ENCODE data around the gene CTNNA1. TPM values are rescaled to one million over a fixed set of nuclear protein-coding genes. Genes with fewer than 3 reads are reported as not detected.

Gene CTNNA1
- total RNA-seq, 3 donors from 2014 or later: 347 to 457 (median 380) TPM

DNA sequence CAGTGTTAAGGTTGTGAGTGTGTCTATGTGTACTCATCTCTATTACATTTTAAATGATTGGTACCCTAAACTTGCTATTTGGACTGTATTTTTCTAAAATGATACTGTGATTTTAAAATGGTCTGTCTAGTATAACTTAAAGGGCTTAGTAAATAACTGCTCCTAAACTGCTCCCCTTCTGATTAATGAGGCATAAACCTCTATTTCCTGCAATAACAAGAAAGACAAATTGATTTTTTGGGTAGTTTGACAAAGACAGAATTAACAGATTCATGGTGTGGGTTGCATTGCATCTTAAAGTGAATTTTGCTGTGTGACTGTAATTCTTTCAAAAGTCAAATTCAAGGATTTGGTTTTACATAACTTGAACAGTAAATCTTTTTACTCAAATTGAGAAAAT, 130.0 kb downstream of the CTNNA1 start:
- intact Hi-C loops (cut with DNase I, micrococcal nuclease): no loop called here
- TF ChIP-seq CTCF (IDR thresholded peaks at IDR 0.05): no peak
- Histone ChIP-seq H3K4me1 (ENCODE audit: low read depth) (no peaks in the 10 kb centered on the region), H3K36me3 (ENCODE audit: low read depth) (no peaks in the 10 kb centered on the region), H3K4me3 (no peak overlapping the region), H3K9me3 (no peaks in the 10 kb centered on the region)
- no peak for DNase-seq
- no peak for ATAC-seq

GRCh38 chr5:138884094-138884493, 130.9 kb downstream of the CTNNA1 start:
- no peak for ATAC-seq

GRCh38 chr5:138884554-138884953, 131.3 kb downstream of the CTNNA1 start:
- DNase-seq: no peak
- Histone ChIP-seq H3K9me3 (no peaks in the 10 kb centered on the region), H3K4me3 (no peak overlapping the region), H3K36me3 (ENCODE audit: low read depth) (peaks cover 8% of the 10 kb centered on the region), H3K4me1 (ENCODE audit: low read depth) (no peaks in the 10 kb centered on the region)
- TF ChIP-seq CTCF (IDR thresholded peaks at IDR 0.05): no peak
- ATAC-seq: no peak
- intact Hi-C loops (cut with DNase I, micrococcal nuclease): no loop called here

More at GRCh38 chr5:138884094-138884493, 130.9 kb downstream of the CTNNA1 start:
- Histone ChIP-seq H3K4me3 (no peak overlapping the region), H3K36me3 (ENCODE audit: low read depth) (peaks cover 7% of the 10 kb centered on the region), H3K9me3 (no peaks in the 10 kb centered on the region), H3K4me1 (ENCODE audit: low read depth) (no peaks in the 10 kb centered on the region)
- no peak for DNase-seq
- TF ChIP-seq CTCF (IDR thresholded peaks at IDR 0.05): no peak
- intact Hi-C loops (cut with DNase I, micrococcal nuclease): no loop called here

DNA sequence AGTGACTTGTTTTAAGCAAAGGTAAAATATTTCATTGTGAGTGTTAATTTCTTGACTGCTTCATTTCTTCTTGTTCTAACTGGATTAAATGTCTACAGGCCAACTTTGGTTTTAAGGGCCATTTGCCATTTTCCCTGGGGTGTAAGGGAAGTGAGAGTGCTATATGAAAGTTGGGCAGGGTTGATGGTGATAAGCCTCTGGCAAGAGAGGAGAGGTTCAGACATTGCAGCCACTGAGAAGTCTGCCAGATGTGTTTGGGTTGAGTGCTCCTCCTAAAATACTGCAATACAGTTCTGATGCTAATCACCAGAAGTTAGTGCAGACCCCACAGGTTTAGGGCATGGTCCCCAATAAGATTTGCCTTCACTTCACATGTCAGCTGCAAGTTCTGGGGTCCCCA, 136.8 kb downstream of the CTNNA1 start:
- Histone ChIP-seq H3K9me3 (no peaks in the 10 kb centered on the region), H3K36me3 (ENCODE audit: low read depth) (peaks cover 8% of the 10 kb centered on the region), H3K4me1 (ENCODE audit: low read depth) (no peaks in the 10 kb centered on the region), H3K4me3 (no peak overlapping the region)
- DNase-seq (no peak), ATAC-seq (no peak)
- intact Hi-C loops (cut with DNase I, micrococcal nuclease): no loop called here
- TF ChIP-seq CTCF (IDR thresholded peaks at IDR 0.05): no peak

DNA sequence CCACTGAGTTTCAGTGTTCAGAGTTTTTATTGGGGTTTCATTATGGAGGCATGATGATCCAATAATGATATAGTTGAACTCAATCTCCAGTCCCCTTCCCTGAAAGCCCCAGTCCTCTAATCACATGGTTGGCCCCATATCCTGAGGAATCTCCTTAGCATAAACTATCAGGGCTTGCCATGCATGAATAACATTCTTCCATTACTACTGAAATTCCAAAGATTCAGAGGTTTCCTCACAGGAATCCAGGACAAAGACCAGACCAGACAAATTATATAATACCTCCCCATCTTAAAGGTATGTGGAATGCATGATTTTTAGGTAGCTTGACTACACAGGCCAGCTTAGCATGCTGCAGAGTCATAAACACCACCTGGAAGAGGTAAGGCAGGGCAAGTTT, 137.4 kb downstream of the CTNNA1 start:
- no peak for DNase-seq
- ATAC-seq: no peak
- no peak for TF ChIP-seq CTCF (IDR thresholded peaks at IDR 0.05)
- no peak overlapping the region for H3K4me3 ChIP-seq
- H3K9me3 ChIP-seq: no peaks in the 10 kb centered on the region
- H3K4me1 ChIP-seq (ENCODE audit: low read depth): no peaks in the 10 kb centered on the region
- intact Hi-C loops (cut with DNase I, micrococcal nuclease): no loop called here
- peaks cover 8% of the 10 kb centered on the region for H3K36me3 ChIP-seq (ENCODE audit: low read depth)

DNA sequence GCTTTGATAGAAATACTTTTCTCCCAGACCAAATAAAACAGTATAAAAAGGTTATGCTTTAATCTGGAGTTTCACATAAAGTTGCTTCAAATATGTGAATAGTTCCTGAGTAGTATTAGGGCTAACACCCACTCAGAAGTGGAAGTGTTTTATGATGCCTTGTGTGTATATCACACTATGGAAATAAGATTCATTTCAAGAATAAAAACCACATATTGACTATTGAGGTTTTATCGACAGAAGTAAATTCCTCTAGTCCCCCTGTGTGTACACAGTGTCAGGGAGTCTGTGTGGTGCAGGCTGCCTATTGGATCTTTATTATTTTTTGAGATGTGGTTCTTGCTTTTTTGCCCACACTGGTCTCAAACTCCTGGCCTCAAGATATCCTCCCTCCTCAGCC, 142.7 kb downstream of the CTNNA1 start:
- no peak for ATAC-seq
- no peak overlapping the region for H3K4me3 ChIP-seq
- TF ChIP-seq CTCF (IDR thresholded peaks at IDR 0.05): no peak
- no peaks in the 10 kb centered on the region for H3K36me3 ChIP-seq (ENCODE audit: low read depth)
- no peak for DNase-seq
- intact Hi-C loops (cut with DNase I, micrococcal nuclease): no loop called here
- H3K4me1 ChIP-seq (ENCODE audit: low read depth): no peaks in the 10 kb centered on the region
- no peaks in the 10 kb centered on the region for H3K9me3 ChIP-seq

Measured in mucosa of descending colon (tissue), 3 donors.